OCI-LY3 (cell line): ENCODE data around the gene ZPBP2.

ENCODE experiments used
- EZH2phosphoT487 ChIP-seq: fragments of 200-600 bp; shearing (Covaris generic); IDR thresholded peaks from 2 replicates; pipeline ENCODE4 v1.6.1; 2018; ENCODE audit warnings: antibody characterized with exemption, mixed run types, low read depth
- TF ChIP-seq, protein P1 (sequence below): fragments of 200-600, 300-600 bp; sonication (generic); IDR thresholded peaks from 2 replicates; pipeline ENCODE4 v1.5.1; 2014; ENCODE audit warnings: antibody characterized with exemption, low read length, low read depth

DNA sequence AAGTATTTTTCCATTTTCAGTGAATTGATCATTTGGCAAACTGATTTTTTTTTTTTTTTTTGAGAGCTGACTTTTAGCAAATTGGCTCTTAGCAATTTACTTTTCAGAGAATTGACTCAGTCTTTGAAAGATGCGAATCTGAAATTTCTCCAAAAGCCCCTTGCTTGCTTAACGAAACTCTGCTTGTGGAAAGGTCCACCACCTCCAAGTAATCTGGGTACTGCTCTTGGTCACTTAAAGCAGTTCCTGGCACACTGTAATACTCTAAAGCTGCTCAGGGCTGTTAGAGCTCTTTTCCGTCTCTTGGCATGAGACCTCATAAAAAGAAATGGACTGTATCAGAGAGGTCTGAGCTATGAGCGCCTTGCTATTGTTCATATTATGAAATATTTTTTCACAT, 47.6 kb downstream of the ZPBP2 start:
- TF ChIP-seq, protein P1, sequence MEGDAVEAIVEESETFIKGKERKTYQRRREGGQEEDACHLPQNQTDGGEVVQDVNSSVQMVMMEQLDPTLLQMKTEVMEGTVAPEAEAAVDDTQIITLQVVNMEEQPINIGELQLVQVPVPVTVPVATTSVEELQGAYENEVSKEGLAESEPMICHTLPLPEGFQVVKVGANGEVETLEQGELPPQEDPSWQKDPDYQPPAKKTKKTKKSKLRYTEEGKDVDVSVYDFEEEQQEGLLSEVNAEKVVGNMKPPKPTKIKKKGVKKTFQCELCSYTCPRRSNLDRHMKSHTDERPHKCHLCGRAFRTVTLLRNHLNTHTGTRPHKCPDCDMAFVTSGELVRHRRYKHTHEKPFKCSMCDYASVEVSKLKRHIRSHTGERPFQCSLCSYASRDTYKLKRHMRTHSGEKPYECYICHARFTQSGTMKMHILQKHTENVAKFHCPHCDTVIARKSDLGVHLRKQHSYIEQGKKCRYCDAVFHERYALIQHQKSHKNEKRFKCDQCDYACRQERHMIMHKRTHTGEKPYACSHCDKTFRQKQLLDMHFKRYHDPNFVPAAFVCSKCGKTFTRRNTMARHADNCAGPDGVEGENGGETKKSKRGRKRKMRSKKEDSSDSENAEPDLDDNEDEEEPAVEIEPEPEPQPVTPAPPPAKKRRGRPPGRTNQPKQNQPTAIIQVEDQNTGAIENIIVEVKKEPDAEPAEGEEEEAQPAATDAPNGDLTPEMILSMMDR = no peak
- no peak for TF ChIP-seq EZH2phosphoT487
